ENCODE measurements around the gene NUAK2.

Gene NUAK2

DNA sequence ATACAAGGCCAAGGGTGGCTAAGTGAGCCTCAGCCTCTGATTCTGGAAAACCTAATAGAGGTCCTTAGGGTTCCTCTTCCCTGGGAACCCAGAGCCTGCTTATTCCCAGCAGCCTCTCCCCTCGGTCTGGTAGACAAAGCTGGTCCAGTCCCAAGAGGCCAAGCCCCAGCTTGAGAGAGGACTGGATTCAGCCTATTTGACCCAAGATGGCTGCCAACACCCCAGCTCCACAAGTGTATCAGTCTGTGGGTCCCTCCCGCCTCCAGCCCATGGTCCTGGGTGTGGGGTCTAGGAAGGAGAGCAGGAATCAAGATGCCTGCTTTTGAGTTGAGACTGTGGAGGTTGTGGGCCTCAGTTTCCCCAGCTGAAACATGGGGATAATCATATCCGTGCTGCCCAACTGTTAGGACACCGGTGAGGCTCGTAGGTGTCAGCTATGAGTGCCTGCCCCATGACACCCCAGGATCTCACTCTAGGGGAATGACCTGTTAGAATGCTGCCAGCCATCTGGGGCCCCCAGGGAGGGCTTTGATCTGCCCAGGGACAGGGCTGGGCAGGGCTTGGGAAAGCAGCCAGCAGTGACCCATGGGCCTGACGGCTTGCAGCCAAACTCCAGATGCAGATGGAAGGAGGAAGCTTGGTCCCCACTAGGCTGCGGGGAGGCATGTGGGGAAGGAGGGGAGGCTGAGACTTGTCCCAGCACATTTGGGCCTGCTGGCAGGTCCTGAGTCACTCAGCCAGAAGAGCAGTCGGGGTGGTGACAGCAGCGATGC is 45.4 kb downstream of the NUAK2 start:
- DNase-seq (ENCODE audit: extremely low read depth in 1 of 2, low read depth in 1 of 2): no peak

DNA sequence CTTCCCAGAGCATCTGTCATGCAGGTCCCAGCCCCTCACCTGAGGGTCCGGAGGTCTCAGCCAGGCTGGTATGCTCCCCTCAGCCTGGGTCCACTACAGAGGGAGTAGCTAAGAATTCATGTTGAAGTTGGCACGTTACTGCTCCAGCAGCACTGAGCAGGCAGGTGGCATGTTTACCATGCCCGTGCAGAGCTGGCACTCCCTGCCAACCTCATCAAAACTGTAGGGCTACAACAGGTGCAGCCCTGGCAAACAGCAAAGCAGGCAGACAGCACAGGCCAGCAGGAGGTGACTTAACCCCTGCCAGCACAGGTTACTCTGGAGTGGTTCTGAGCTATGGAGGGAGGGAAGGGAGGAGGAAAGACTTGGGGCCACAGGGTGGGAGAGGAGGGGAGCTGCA is 46.4 kb downstream of the NUAK2 start:
- no peak for DNase-seq (ENCODE audit: extremely low read depth in 1 of 2, low read depth in 1 of 2)

DNA sequence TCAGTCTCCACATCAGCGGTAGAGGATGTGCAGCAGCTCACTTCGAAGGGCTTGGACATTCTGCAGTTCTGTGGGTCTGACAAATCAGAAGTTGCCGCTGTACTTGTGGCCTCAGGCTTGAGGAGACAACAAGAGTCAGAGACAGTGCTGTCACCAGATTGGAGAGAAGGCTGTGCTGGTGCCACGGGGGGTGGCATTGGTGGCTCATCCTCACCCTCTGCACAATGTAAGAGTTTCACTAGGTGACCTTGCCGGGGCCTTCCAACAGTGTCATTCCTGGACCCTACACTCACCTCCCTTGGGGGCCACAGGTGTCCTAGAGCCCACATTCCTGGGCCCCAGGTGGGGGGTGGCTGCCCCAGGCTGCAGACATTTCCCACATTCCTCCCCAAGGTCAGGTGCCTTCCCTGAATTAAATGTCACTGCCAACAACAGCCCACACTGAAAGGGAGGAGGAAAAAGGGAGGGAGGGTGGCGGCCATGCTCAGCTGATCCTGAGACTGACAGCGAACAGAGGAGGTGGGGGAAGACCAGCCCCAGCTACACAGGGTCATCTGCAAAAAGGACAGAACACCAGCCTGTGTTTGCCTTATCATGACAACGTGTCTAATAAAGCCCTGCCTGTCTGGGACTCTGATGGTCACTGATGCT is 47.4 kb downstream of the NUAK2 start:
- DNase-seq (ENCODE audit: extremely low read depth in 1 of 2, low read depth in 1 of 2): no peak

DNA sequence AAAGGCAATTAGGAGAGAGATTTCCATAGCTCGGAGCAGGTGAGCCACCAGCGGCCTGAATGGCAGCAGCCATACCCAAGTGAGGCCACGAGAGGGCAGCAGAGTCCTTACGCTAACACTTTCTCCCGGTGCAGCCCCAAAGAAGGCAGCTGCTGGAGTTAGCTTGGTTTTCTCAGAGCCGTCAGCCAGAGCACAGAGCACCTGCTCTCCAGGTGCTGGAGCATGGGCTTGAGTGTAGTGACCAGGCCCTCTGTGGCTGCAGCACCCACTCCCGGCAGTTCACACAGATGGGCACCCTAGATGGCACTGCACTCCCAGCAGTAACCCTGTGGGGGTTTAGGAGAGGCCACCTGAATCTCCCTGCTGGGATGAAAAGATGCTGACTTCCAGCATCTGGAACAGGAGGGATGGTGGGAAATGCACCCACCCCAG is 48.0 kb downstream of the NUAK2 start:
- peak; percentile 72 to 75 for DNase-seq (ENCODE audit: extremely low read depth in 1 of 2, low read depth in 1 of 2)

DNA sequence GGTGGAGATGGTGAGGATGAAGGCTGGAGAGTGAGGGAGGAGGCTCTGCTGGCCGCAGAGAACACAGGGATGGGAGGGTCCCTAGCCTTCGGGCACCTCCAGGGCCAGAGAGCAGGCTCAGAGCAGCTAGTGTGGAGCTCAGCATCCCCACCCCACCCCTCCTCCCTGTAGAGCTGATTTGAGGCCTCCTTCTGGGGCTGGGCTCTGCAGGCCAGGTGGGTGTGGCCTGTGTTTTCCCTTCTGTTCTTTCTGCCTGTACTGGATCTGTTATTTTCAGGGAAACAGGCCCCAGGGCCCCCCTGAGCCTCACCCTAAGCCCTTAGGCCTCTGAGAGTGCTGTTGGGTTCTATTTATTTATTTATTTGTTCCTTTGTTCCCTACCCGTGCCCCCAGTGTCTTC is 49.0 kb downstream of the NUAK2 start:
- DNase-seq (ENCODE audit: extremely low read depth in 1 of 2, low read depth in 1 of 2): no peak

DNA sequence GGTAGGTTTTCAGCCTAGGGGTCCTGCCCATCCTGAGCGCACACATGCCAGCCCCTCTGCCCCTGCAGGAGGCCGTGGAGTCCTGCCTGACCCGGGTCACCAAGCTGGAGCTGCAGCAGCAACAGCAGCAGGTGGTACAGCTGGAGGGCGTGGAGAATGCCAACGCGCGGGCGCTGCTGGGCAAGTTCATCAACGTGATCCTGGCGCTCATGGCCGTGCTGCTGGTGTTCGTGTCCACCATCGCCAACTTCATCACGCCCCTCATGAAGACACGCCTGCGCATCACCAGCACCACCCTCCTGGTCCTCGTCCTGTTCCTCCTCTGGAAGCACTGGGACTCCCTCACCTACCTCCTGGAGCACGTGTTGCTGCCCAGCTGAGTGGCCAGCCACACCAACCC is 49.8 kb downstream of the NUAK2 start:
- DNase-seq (ENCODE audit: extremely low read depth in 1 of 2, low read depth in 1 of 2): no peak

DNA sequence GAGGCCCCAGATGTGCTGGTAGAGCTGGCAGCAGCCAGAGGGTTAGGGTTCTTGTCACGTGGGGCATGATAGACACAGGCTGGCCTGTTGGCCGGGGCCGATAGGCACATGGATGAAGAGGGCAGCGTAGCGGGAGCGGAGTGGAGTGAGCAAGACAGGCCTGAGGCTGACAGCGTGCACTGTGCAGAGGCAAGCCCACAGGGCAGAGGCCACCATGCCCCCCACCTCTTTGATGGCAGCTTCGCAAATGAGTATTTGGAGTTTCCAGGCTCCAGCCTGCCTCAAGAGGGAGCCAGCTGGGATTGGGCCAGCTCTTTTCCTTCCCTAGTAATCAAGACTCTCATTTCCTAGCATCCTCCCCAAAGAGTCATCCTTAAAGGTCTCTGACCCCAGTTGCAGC is 50.3 kb downstream of the NUAK2 start:
- no peak for DNase-seq (ENCODE audit: extremely low read depth in 1 of 2, low read depth in 1 of 2)

DNA sequence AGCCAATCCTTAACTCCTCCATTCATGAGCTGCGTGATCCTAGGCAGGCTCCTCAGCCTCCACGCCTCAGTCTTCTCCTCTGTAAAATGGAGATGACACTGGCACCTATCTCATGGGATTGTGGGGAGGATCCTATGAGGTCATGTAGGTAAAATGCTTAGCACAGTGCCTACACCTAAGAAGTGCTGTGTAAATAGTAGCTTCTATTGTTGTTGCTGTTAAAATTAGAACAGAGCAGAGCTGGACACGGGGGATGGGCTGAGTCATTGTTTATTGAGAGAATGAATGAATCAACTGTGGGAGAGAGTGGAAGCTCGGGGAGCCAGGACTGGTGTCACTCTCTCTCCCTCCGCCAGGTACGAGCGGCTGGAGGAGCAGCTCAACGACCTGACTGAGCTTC is 50.8 kb downstream of the NUAK2 start:
- no peak for DNase-seq (ENCODE audit: extremely low read depth in 1 of 2, low read depth in 1 of 2)

DNA sequence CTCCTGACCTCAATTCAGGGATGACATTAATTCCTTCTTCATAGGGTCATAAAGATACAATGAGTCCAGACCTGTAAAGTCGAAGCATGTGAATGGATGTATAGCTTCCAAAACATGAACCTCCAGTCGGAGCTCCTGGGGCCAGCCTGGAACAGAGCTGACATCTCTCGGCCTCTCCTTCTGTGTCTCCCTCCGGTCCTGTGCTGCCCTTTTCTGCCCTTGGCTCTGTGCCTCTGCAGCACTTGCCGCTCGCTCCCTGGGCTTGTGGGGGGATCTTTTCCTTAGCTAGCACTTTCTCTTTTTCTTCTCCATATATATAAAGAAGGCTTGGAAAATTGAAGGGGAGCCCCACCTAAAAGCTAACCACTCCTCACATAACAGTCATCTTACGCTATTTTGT is 51.3 kb downstream of the NUAK2 start:
- no peak for DNase-seq (ENCODE audit: extremely low read depth in 1 of 2, low read depth in 1 of 2)

DNA sequence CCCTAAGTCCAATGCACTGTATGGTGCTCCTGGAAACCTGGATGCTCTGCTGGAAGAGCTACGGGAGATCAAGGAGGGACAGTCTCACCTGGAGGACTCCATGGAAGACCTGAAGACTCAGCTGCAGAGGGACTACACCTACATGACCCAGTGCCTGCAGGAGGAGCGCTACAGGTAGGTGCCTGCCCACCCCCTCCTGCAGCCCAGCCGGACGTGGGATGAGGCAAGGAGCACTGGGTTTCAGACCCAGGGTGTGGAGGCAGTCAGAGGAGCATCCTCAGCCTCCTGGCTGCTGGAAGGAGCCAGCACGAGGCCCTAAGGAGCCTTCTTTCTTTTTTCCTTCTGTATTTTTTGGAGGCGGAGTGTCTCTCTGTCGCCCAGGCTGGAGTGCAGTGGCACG is 51.8 kb downstream of the NUAK2 start:
- DNase-seq (ENCODE audit: extremely low read depth in 1 of 2, low read depth in 1 of 2): no peak

DNA sequence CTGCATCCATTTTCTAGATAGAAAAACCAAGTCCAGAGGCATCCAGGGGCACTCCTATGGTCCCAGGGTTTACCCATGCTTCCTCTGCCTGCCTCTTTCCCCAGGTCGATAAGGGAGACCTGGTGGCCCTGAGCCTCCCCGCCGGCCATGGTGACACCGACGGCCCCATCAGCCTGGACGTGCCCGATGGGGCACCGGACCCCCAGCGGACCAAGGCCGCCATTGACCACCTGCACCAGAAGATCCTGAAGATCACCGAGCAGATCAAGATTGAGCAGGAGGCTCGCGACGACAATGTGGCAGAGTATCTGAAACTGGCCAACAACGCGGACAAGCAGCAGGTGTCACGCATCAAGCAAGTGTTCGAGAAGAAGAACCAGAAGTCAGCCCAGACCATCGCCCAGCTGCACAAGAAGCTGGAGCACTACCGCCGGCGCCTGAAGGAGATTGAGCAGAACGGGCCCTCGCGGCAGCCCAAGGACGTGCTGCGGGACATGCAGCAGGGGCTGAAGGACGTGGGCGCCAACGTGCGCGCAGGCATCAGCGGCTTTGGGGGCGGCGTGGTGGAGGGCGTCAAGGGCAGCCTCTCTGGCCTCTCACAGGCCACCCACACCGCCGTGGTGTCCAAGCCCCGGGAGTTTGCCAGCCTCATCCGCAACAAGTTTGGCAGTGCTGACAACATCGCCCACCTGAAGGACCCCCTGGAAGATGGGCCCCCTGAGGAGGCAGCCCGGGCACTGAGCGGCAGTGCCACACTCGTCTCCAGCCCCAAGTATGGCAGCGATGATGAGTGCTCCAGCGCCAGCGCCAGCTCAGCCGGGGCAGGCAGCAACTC is 52.5 kb downstream of the NUAK2 start:
- no peak for DNase-seq (ENCODE audit: extremely low read depth in 1 of 2, low read depth in 1 of 2)

DNA sequence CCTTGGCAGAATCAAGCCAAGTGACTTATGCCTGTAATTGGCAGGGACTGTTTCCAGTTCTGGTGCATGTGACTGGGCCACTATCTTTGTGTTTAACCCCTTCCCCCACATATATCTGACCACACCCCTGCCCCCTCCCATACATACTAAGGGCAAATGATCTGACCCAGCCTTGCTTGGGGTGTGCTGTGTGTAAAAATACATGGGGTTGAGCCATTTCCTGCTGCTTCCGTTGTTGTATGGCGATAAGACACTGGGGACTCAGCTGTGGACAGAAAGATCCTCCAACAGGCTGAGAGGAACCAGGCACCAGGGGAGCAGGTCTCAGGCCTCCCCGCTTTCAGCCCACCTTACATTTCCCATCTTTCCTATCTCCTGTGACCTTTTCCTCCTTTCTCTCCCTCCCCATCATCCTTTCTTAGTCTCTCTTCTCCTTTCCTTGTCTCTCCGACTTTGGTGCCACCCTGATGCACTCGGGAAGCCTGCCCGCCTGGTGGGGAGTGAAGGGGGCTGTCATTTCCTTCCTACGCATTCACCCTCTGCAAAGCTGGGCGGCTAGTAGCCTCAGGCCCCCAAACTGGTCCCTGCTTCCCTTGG is 54.1 kb downstream of the NUAK2 start:
- no peak for DNase-seq (ENCODE audit: extremely low read depth in 1 of 2, low read depth in 1 of 2)

DNA sequence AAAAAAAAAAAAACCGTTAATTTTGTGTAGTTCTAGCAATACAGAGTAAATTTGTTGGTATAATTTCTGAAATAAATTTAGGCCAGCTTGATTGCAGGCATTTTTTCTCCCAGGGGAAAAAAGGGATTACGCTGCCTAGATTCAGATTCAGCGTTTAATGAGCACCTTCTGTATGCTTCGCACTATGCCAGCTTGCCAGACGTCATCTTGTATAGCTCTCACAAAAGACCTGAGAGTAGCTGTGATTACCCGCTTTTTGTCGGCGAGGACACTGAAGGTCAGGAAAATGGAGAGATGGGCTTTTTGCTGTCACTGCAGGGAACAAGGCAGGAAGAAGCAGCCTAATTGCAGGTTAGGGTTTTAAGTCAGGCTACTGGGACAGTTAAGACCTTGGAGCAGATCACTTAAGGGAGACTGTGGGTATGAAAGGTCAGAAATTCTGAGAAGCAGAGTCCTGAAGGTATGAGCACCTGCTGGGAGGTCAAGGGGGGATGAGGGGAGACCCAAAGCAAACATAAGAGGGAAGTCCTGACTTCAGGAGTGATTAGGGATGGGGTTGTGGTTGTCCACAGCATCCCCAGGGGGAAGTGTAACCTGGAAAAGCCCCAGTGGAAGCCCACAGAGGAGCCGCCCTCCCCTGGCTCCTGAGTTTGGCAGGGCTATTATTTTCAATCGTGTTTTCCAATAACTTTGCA is 54.8 kb downstream of the NUAK2 start:
- no peak for DNase-seq (ENCODE audit: extremely low read depth in 1 of 2, low read depth in 1 of 2)

DNA sequence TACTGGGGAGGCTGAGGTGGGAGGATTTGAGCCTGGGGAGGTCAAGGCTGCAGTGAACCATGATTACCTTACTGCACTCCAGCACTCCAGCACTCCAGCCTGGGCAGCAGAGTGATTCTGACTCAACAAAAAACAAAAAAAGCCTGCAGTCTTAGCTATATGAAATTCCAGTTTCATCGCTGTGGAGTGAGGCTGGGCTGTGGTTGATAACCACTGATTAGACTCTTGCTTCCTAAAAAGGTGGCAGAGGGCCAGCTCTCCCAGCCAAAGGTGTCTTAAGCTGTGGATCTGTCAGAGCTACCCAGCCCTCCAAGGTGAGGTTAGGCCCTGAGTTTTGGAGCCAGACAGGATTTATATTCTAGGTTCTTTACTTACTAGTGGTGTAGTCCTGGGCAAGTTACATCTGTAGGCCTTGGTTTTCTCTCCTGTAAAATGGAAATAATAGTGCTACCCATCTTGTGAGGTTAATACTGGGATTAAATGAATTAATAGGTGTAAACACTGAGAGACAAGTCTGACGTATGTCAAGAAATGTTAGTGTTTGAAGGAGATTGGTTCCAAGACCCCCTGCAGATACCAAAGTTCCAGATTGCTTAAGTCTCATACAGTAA is 57.9 kb downstream of the NUAK2 start:
- DNase-seq (ENCODE audit: extremely low read depth in 1 of 2, low read depth in 1 of 2): no peak

DNA sequence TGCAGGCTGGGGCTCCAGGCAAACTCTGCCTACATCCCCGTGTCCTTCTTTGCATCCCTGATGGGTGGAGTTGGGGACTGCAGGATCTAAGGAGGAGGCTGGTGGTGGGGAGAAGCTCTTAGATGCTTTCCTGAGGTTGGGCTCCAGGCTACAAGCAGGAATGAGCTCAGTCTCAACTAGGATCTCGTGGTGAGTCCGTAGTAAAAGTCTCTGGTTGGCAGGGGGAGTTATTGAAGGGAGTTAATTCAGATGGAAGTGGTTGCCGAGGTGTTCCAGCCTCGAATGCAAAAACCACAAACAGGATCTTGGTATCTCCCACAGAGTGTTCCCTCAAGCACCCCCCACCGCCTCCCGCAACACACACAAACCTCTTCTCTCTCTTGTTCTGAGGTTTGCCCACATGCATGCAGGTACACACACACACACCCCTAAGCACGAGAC is 58.8 kb downstream of the NUAK2 start:
- no peak for DNase-seq (ENCODE audit: extremely low read depth in 1 of 2, low read depth in 1 of 2)

DNA sequence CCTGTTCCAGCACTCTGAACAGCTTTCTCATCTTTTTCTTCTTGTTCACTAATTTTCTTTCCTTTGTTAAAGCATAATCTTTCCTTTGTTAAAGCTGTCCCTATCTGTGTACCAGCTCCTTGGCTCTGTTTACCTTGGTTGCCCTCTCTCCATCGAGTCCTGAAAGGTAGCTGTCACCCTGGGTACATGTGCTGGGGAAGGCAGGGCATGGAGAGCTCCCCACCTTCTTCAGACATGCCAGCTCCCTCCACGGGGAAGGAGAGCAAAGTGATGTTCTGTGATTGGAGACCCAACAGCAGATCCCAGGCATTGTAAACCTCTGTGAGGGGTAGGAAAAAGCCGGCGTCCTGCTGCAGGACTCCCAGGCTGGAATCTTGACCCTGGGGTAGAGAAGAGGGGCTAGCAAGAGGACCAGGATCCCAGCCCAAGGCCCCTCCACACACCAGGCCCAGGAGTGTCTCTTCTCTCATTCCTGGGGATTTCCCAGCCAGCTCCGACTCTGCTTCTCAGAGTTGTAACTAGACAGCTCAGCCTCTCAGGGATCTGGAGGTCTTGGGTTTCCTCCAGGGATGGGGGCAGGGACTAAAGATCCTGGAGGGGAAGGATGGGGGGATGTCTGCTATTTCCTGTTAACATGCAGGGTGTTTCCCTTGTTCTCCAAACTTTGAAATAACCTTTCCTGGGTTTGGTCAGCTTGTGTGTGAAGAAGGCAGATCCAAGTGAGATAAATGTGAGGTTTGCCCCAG is 59.4 kb downstream of the NUAK2 start:
- DNase-seq (ENCODE audit: extremely low read depth in 1 of 2, low read depth in 1 of 2): no peak

DNA sequence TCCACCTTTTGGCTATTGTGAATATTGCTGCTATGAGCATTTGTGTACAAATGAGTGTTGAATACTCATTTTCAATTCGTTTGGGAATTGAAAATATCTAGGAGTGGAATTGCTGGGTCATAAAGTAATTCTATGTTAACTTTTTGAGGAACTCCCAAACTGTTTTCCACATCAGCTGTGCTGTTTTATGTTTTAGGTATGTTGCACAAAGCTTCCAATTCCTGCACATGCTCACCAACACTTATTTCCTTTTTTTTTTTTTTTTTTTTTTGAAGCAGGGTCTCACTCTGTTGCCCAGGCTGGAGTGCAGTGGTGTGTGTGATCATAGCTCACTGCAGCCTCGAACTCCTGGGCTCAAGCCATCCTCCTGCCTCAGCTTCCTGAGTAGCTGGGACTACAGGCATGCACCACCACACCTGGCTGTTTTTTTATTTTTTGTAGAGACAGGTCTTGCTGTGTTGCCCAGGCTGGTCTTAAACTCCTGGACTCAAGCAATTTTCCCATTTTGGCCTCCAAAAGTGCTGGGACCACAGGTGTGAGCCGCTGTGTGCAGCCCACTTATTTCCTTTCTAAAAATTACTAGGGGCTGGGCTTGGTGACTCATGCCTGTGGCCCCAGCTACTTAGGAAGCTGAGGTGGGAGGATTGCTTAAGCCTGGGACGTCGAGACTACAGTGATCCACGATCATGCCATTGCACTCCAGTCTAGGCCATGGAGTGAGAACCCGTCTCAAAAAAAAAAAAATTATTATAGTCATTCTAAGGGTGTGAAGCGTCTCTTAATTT is 60.4 kb downstream of the NUAK2 start:
- DNase-seq (ENCODE audit: extremely low read depth in 1 of 2, low read depth in 1 of 2): no peak

DNA sequence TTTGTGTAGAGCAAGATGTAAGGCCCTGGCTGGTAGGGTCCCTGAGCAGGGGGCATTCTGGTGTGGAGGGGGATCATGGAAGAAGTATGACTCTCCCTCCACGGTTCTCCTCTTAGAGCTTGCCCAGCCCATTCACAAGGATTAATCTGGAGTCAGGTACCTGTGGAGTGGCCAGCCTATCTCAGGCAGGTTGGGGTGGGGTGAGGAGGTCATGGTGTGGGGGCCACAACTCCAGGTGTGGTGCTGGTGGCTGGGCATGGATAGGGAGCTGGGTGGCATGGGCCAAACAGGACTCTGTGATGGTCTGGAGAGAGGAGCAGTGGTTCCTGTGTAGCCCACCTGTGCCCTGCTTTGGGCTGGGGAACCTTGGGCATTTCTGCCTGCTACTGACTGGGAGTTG is 61.5 kb downstream of the NUAK2 start:
- DNase-seq (ENCODE audit: extremely low read depth in 1 of 2, low read depth in 1 of 2): no peak

DNA sequence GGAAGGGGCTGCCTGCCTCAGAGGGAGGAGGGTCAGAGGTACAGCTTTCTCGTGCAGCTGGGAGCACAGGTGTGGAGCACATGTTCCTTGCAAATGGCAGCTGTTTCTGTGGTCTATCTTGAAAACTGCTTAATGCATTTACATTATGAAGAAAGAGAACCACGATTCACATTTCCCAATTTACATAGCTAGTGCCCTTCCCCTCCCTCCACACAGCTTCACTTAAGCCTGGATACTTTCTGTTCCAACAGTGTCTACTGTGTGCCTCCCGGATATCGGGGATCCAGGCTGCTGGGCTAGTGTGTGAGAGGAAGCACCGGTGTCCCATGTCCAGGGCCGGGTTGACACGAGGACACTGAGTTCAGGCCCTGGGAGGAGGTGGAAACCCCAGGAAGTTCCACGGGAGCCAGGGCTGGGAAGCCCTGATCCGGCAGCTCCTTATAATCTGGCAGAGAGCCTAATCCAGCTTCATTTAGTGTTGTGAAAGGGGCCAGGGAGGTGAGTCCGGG is 62.2 kb downstream of the NUAK2 start:
- DNase-seq (ENCODE audit: extremely low read depth in 1 of 2, low read depth in 1 of 2): no peak
